Left cardiac atrium (tissue), 4 donors: ENCODE measurements around the gene ATP8B4. TPM values are rescaled to one million over a fixed set of nuclear protein-coding genes. Genes with fewer than 3 reads are reported as not detected.
"Not testable (repeated sequence)": the region's sequence is repeated elsewhere in the genome, so short reads cannot be mapped to it uniquely, and the experiment has no call there.

ENCODE experiments used
- ATAC-seq, 2 donors: fragments of 200-7000 bp; cut with Tn5 transposase; one replicate each; pipeline ENCODE4 v1.9.1; 2020; ENCODE audit warnings: mild to moderate bottlenecking in 2 of 2, moderate library complexity in 2 of 2
- DNase-seq: peaks from one replicate; pipeline ENCODE4 v3.0.0-alpha.2; 2020
- intact Hi-C, 2 donors: fragments of 100-400 bp; cut with DNase I; formaldehyde crosslinking; loops; one replicate each; pipeline versions ENCODE4 v1.14.1 to v1.15.1; 2022 to 2023
- total RNA-seq, 2 donors: library from RNA; stranded (reverse); fragmentation: NEBNext Ultra II Directional; extraction: Animal tissue kit (Norgen Biotek cat#: 25700); gene quantifications; one replicate each; pipeline ENCODE4 v1.2.1, GENCODE V29; 2021
- donor health status: DM: no; HTN: yes; CAD: no.
- donor health status: DM: no; HTN: yes; CAD: no; lungs with severe emphysema.
- donor health status: DM: yes; HTN: yes; CAD: no.
- donor health status: Dilated cardiomyopathy.

The ATP8B4 gene
- total RNA-seq, 2 donors from 2014 or later, result 5.4 to 9.7 TPM

GRCh38 chr15:50144341-50145120 is 25.5 kb upstream of the ATP8B4 start:
- intact Hi-C loops, result loop anchor here (5.0 to 10.0 kb wide), 3 partner anchors 90 to 1282 kb away; no protein-coding TSS in a partner anchor

GRCh38 chr15:50143255-50143860 is 24.3 kb upstream of the ATP8B4 start:
- ATAC-seq (no peak), DNase-seq (no peak)
- intact Hi-C loops, result loop anchor here (5.0 to 10.0 kb wide), 2 partner anchors 89 to 1281 kb away; no protein-coding TSS in a partner anchor

More at GRCh38 chr15:50144341-50145120, 25.5 kb upstream of the ATP8B4 start:
- ATAC-seq, result no peak
- DNase-seq, result no peak

GRCh38 chr15:50141856-50142255 is 22.8 kb upstream of the ATP8B4 start:
- ATAC-seq (no peak), DNase-seq (no peak)
- intact Hi-C loops, result loop anchor here (5.0 to 10.0 kb wide), 2 partner anchors 87 to 1280 kb away; no protein-coding TSS in a partner anchor

GRCh38 chr15:50140983-50141382 is 21.9 kb upstream of the ATP8B4 start:
- no peak for ATAC-seq
- intact Hi-C loops, result loop anchor here (5.0 to 10.0 kb wide), 2 partner anchors 86 to 1279 kb away; no protein-coding TSS in a partner anchor
- no peak for DNase-seq

- DNase-seq (no peak), ATAC-seq (no peak)
- intact Hi-C loops, result loop anchor here (5.0 to 10.0 kb wide), 2 partner anchors 85 to 1278 kb away; no protein-coding TSS in a partner anchor
Observed at GRCh38 chr15:50140098-50140497, 21.1 kb upstream of the ATP8B4 start.

- intact Hi-C loops, result no loop called here
Observed at GRCh38 chr15:50138391-50138790, 19.4 kb upstream of the ATP8B4 start.

GRCh38 chr15:50137893-50138292 is 18.9 kb upstream of the ATP8B4 start:
- intact Hi-C loops, result no loop called here
- DNase-seq, result no peak
- no peak for ATAC-seq

More at GRCh38 chr15:50138391-50138790, 19.4 kb upstream of the ATP8B4 start:
- no peak for ATAC-seq
- DNase-seq, result no peak

GRCh38 chr15:50137330-50137761 is 18.3 kb upstream of the ATP8B4 start:
- intact Hi-C loops, result no loop called here
- no peak for ATAC-seq
- no peak for DNase-seq

GRCh38 chr15:50135031-50135551 is 16.1 kb upstream of the ATP8B4 start:
- intact Hi-C loops, result no loop called here
- ATAC-seq (peak in 1 of 2 donors; percentile 13), DNase-seq (no peak)

GRCh38 chr15:50134524-50135024 is 15.5 kb upstream of the ATP8B4 start:
- no peak for DNase-seq
- ATAC-seq, result peak; percentile 53 to 97
- intact Hi-C loops, result no loop called here

- ATAC-seq, intact Hi-C loops, DNase-seq: not testable (repeated sequence)
Observed at GRCh38 chr15:50132251-50132984, 13.4 kb upstream of the ATP8B4 start.

- ATAC-seq, result no peak
- DNase-seq, result no peak
- intact Hi-C loops, result no loop called here
Observed at GRCh38 chr15:50131617-50132016, 12.6 kb upstream of the ATP8B4 start.

- ATAC-seq (peak in 1 of 2 donors; percentile 27), DNase-seq (peak; percentile 74)
- intact Hi-C loops, result no loop called here
Observed at GRCh38 chr15:50128266-50128665, 9.2 kb upstream of the ATP8B4 start.

- intact Hi-C loops, result no loop called here
- no peak for ATAC-seq
- no peak for DNase-seq
Observed at GRCh38 chr15:50127255-50127777, 8.3 kb upstream of the ATP8B4 start.

GRCh38 chr15:50126072-50126471 is 7.0 kb upstream of the ATP8B4 start:
- ATAC-seq, result no peak

GRCh38 chr15:50124631-50125030 is 5.6 kb upstream of the ATP8B4 start:
- DNase-seq, result no peak
- ATAC-seq, result peak in 1 of 2 donors; percentile 14
- intact Hi-C loops, result no loop called here

More at GRCh38 chr15:50126072-50126471, 7.0 kb upstream of the ATP8B4 start:
- no peak for DNase-seq
- intact Hi-C loops, result no loop called here

- intact Hi-C loops, result no loop called here
- ATAC-seq, result no peak
- no peak for DNase-seq
Observed at GRCh38 chr15:50123861-50124557, 5.0 kb upstream of the ATP8B4 start.

GRCh38 chr15:50120729-50121128 is 1.7 kb upstream of the ATP8B4 start:
- ATAC-seq (no peak), DNase-seq (no peak)
- intact Hi-C loops, result no loop called here
